Measurements from ENCODE around the gene ADAM22.

- TF ChIP-seq CTCF (IDR thresholded peaks at IDR 0.05; ENCODE audit: low read depth, low read length, poor library complexity, severe bottlenecking) = no peak
- TF ChIP-seq EZH2phosphoT487 (IDR thresholded peaks at IDR 0.05; ENCODE audit: borderline replicate concordance, low read length) = no peak
Measured at GRCh38 chr7:88040694-88041093, 106.6 kb downstream of the ADAM22 start.

All from DOHH2 (cell line).